Activated CD8-positive, alpha-beta memory T cell treated with anti-CD3 and anti-CD28 coated beads for 24 hours (primary cell): Measurements from ENCODE around the gene YARS2.

ENCODE experiments used
- DNase-seq: peaks from one replicate; pipeline ENCODE4 v3.0.0-alpha.2; 2020

YARS2 gene

DNA sequence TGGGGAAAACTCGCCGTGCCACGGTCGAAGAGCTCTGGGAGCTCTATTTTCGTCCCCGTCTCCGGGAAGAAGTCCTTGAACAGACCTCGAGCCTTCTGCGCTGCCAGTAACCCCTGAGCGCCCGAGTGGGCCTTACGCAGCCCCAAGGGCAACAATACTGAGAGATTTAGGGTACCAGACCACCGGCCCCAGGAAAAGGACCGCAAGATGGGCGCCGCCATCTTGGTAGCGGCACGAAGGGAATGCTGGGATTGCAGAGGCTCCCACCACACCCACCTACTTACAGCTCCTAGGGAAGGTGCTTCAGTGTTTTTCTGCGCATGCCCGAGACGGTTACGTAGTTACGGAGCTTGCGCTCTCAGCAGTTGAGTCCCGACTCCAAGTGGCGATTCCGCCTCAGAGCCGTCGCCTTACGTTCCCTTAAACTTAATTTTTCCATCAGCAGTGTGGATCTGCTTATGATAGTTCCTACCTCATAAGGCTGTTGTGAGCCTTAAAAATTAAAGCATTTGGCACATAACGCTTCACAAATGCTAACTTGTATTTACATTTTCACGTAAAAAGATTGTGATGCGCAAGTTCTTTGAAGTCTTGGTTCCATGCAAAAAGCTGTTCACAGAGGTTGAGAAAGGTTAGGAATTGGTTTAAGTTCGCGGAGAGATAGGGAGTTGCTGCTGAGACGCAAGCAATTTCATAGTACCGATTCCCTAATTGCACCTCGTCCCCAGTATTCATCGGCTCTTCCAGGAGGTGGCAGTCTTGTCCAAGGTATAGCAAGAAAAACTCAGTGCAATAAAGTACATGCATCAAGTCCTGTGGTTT lies at the start of gene YARS2:
TSS of gene YARS2 (minus strand) at position 244 of the 822 bp plus-strand sequence. CDS start at position 221, 23 bp downstream.
- peak; percentile 91 for DNase-seq

- DNase-seq: no peak
Observed at GRCh38 chr12:32804301-32804700, 48.6 kb upstream of the YARS2 start.

DNA sequence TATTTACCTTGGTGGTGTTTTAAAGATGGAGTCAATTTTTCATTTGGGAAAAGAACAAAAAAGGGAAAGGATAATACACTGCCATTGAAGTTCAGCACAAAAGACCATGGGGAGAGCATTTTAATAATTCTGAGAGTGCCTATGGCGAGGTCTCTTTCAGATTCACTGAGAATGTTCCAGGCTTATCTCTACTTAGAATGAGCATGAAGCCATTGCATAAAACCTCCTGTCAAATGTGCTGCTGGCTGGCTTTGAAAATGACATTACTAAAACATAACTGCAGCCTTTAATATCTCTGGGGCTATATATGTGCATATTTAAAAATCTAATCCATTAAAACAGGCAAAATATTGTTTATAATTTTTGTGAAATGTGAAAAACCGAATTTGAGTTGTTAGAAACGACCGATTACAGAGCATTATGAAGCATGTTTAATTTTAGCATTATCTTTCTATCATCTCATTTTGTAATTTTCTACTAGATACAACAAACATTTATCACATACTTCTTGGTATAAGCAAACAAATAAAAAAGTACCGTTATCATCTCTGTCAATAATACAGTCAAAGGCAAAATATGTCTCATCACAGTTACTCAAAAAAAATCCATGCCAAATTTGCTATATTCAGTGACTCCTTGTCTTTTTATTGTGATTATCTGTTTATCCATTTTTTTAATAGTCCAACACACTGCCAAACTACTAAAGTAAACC lies 45.7 kb upstream of the YARS2 start:
- no peak for DNase-seq

GRCh38 chr12:32794281-32794680 lies 38.6 kb upstream of the YARS2 start:
- no peak for DNase-seq

- no peak for DNase-seq
Observed at GRCh38 chr12:32789916-32790315, 34.2 kb upstream of the YARS2 start.

DNA sequence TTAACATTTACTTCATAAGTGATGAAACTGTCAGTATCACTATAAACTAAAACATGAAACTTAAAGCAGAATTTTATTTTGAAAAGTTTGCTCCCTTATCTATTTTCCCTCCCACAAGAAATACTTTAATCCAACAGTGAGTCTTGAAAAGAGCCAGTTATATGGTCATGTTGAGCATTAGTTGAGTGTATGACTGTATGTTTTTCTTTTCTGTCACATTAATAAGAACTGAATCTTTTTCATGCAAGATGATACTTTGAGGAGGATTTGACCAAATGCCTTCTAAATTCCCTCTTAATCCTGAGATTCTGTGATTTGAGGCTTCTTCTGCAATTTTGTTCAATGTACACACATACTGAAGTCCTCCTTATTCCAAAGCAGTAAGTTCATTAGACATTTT lies 33.7 kb upstream of the YARS2 start:
- DNase-seq: no peak

DNA sequence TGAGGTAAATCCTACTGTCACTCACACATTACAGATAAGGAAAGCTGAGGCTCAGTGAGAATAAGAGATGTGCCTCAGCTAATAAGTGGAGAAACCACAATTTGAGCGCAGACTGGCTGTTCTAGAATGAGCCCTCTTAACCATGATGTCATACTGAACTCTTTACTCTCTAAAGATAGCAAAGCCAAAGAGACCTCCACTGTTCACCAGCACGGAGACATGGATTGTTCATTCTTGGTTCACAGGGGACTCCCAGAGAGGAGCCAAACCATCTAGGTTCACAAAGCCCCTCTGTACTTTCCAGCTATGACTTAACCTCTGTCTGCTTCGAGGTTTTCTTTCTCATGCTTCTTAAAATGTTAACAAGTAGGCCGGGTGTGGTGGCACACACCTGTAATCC lies 32.7 kb upstream of the YARS2 start:
- no peak for DNase-seq

- no peak for DNase-seq
Observed at GRCh38 chr12:32785557-32785956, 29.9 kb upstream of the YARS2 start.

DNA sequence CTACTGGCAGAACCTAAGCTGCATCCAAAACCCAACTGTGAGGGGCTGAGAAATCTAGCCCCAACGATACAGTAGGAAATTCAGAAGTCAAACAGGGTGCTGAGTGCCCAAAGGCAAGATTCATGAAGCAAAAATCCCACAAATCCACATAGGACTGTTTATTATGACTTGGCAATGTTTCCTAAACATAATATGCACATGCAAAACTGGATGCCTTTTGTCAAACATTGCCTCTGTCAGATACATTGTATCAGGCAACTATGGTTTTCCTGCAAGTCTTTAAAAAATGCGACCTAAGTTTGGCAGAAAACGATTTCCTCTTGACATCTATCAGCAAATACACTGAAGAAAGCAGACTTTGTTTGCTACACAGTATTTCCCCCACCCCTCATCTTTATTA lies 27.3 kb upstream of the YARS2 start:
- DNase-seq: no peak

- no peak for DNase-seq
Observed at GRCh38 chr12:32780071-32780470, 24.4 kb upstream of the YARS2 start.

GRCh38 chr12:32777691-32778175 lies 22.0 kb upstream of the YARS2 start:
- DNase-seq: no peak

DNA sequence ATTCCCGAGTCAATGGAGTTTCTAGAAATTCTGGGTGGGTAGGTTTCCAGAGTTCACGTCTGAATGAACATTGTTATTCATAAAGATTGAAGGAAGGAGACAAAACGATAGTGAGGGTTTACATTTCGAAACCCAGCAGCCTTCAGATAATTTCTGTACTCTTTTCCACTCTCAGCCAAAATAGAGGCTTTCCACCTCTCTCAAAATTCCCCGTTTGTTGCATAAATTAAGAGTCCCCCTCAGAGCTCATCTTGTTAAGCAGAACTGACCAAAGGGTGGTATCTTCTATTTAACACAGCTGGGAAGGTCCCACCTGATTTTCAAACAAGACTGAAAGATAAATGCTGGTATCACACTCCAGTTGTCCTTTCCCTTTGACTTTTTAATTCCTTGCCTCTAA lies 21.5 kb upstream of the YARS2 start:
- DNase-seq: no peak

DNA sequence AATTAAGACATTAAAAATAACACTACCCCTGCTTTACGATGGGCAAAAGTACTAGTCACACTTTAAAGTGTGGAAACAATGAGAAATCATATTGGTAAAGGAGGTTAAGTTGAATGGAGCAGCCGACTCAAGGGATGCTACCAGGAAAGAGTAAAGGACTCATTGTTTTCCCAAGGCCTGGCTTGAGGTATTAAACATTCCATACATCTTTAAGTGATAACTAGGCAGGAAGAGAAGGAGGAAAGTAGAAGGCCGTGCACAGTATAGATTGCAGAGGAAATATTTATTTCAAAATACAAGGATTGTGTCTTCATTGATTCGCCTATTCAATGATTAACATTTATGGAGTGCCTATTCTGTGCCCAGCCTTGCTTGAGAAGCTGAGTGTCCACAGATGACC lies 20.6 kb upstream of the YARS2 start:
- DNase-seq: no peak

DNA sequence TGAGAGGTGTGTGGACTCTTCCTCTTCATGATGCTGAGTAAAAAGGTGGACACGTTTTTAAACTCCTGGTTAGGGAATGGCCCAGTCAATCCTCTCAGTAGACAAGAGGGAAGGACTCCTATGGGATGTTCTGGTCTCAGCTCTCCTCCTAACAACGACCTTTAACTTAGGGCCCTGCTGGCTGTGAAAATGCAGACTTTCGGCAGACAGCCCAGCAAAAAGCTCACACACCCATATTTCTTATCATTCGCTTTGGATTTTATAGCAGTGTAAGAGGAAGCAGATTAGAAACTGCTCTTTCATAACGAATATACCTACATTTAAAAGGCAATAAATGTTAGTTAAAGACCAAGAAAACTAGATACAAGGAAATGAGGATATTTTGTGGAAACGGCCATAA lies 18.0 kb upstream of the YARS2 start:
- DNase-seq: no peak

DNA sequence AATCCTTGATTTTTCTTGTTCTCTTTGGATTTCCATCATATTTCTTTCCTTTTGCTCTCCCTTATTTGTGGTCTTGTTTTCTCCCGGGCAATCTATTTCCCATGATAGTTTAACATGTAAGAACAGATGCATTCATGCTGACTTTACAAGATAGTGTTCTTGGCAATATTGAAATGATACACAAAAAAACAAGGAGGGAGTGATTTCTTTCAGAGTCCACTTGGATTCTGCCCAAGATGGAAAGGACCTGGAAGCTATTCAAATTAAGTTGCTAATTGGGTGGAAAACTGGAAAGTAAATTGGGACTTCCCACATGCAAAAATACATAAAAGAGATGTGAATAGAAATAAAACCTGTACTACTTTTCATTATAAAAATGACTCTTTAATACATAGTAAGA lies 14.4 kb upstream of the YARS2 start:
- no peak for DNase-seq

DNA sequence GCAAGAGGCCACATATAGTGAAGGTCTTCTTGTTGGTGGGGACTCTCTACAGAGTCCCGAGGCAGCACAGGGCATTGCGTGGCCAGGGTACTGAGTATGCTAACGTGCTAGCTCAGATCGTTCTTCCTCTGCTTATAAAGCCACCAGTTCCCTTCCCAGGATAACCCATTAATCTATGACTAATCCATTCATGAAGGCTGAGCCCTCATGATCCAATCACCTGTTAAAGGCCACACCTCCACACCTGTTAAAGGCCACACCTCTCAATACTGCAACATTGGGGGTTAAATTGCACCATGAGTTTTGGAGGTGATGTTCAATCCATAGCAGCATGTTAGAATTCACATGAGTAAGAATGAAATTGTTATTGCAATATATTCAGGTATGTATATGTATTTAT lies 12.8 kb upstream of the YARS2 start:
- DNase-seq: no peak

- no peak for DNase-seq
Observed at GRCh38 chr12:32765906-32766305, 10.2 kb upstream of the YARS2 start.

DNA sequence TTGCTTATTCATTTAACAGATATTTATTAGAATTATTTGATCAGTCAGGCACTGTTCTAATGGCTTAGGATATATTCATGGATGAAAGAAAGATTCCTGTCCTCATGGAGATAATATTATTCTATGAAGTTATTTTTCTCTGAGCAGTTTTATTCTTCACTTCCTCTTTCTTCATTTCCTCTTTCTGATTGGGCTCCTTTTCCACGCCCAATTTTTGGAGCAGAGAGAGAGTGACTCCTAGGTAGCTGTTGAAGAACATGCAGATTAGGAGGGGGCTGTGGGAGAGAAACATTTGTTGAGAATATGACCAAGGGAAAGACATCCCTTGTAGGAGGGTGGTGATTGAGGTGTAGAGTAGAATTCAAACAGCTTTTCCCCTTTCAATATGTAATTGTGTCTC lies 6.0 kb upstream of the YARS2 start:
- DNase-seq: no peak

GRCh38 chr12:32757157-32757556 lies 1.5 kb upstream of the YARS2 start:
- no peak for DNase-seq

GRCh38 chr12:32756476-32757066 lies 874 bp upstream of the YARS2 start:
- no peak for DNase-seq

GRCh38 chr12:32755051-32755653 lies 545 bp downstream of the YARS2 start:
- peak; percentile 87 for DNase-seq

DNA sequence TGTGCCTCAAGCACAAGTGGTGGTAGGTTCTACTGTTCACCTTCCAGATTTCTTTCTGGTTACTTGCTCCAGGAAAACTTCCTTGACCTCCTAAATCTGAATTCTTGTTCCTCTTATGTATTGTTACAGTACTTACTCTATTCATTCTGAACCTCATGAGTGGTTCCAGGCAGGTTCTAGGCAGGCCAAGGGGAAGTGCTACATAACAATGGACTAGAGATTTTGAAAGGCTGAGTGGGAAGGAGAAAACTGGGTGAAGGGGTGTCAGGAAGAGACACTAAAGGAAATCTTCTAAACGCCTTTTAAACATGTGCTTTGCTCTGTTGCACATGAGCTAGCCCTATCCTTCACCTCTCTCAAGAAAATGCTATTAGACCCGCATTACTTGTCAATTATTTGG lies 1.6 kb downstream of the YARS2 start:
- DNase-seq: no peak

- no peak for DNase-seq
Observed at GRCh38 chr12:32753605-32754004, 2.1 kb downstream of the YARS2 start.

- DNase-seq: no peak
Observed at GRCh38 chr12:32743264-32743663, 12.4 kb downstream of the YARS2 start.
